ENCODE data around the gene SEMA4D.
A peak's percentile ranks its signal among the peaks of the same experiment; 100 is the strongest.

Gene SEMA4D

DNA sequence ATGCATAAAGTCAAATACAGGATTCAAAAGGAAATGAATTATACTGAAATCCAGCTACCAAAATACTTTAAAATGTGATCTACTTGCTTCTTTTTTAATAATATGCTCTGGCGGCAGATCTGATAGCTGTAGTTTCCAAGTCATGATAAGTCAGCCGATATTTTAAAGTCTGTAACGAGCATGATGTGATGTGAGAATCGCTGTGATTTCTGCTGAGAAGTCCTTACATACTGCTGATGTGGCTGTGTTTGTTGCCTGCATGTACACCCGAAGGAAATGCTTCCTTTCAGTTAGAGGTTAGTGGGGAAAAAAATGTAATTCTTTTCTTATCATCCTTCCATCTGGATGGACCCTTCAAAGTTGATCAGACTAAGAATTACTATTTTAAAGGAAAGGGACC, 4.8 kb upstream of the SEMA4D start:
- H2BK15ac ChIP-seq (ENCODE audit: low read length), result no peak overlapping the region

DNA sequence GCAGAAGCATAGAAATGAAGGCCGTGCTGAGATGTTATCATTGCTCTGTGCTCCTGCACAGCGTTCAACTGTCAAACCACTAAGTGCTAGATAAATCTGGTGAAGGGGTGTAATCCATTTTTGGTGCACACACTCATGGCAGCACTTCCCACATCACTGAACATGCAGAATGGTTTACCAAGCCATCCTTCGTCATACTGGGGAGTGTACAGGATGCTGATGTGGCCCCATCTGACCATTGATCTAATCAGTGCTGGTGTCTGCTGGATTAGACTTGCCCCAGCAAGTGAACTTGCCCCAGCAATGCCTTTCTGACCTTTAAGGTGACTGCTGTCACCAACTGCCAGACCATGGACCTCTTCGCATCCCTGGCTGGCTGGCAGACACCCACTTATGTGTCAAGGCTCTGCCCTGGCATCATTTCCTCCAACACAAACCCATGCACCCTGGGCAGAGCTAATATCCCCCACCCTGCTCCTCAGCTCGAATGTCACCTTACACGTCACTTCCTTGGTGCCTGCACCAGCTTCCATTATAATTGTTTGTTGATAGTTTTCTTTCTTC, 4.2 kb upstream of the SEMA4D start:
- no peak for DNase-seq (ENCODE audit: low spot score)
- no CpG with 5 or more reads among the region's 6 CpGs for WGBS, 2 donors (ENCODE audit: extremely low coverage in 2 of 2, insufficient read length in 2 of 2, insufficient replicate concordance in 1 of 2)
- no peak overlapping the region for H3K4ac ChIP-seq (ENCODE audit: low read length)
- H4K91ac ChIP-seq (ENCODE audit: low read depth, low read length, poor library complexity), result no peak overlapping the region
- no peak overlapping the region for H3K4me3 ChIP-seq (ENCODE audit: low read length in 2 of 2)
- no peak overlapping the region for H3K9ac ChIP-seq (ENCODE audit: low read depth, low read length, poor library complexity)
- no peak overlapping the region for H2BK120ac ChIP-seq (ENCODE audit: low read depth, low read length)
- H3K9me3 ChIP-seq (replicated peaks in 1 of 2; ENCODE audit: control insufficient read depth in 2 of 2, insufficient read depth in 1 of 2, low read depth in 1 of 2, low read length in 2 of 2), result no peaks in the 10 kb centered on the region
- H3K14ac ChIP-seq (ENCODE audit: low read length), result no peak overlapping the region
- H3K27ac ChIP-seq (replicated peaks; ENCODE audit: low read length), result no peak overlapping the region
- no peaks in the 10 kb centered on the region for H3K36me3 ChIP-seq (replicated peaks in 1 of 2; ENCODE audit: control insufficient read depth in 2 of 2, insufficient read depth in 2 of 2, low read length in 2 of 2)
- H3K23ac ChIP-seq (ENCODE audit: low read depth, low read length, poor library complexity), result no peak overlapping the region
- no peak overlapping the region for H2AK5ac ChIP-seq (ENCODE audit: low read depth, low read length)
- no peak overlapping the region for H2AFZ ChIP-seq (ENCODE audit: low read length)
- no peak overlapping the region for H2BK5ac ChIP-seq (ENCODE audit: low read length)
- no peaks in the 10 kb centered on the region for H3K79me1 ChIP-seq (ENCODE audit: low read depth, low read length)
- no peak overlapping the region for H3K4me2 ChIP-seq (ENCODE audit: insufficient read depth, low read length, poor library complexity, severe bottlenecking)
- H2BK15ac ChIP-seq (ENCODE audit: low read length), result no peak overlapping the region
- no peak overlapping the region for H2BK12ac ChIP-seq (ENCODE audit: low read length)
- peaks cover 0 to 51% (median 0%) of the 10 kb centered on the region in 3 experiments for H3K27me3 ChIP-seq (ENCODE audit: control insufficient read depth in 3 of 3, insufficient read depth in 3 of 3, low read depth in 1 of 3, low read length in 3 of 3)
- H4K8ac ChIP-seq (ENCODE audit: low read depth, low read length), result no peak overlapping the region
- peaks cover 9 to 10% of the 10 kb centered on the region in 2 donors for H3K4me1 ChIP-seq (ENCODE audit: control insufficient read depth in 2 of 2, insufficient read depth in 1 of 2, low read depth in 1 of 2, low read length in 2 of 2)
- no peak overlapping the region for H3K18ac ChIP-seq (ENCODE audit: low read length)

More for the DNA sequence above, 4.8 kb upstream of the SEMA4D start:
- no peak overlapping the region for H4K91ac ChIP-seq (ENCODE audit: low read depth, low read length, poor library complexity)
- no peak overlapping the region for H2BK12ac ChIP-seq (ENCODE audit: low read length)
- no peak overlapping the region for H2AFZ ChIP-seq (ENCODE audit: low read length)
- H3K27ac ChIP-seq (replicated peaks; ENCODE audit: low read length), result no peak overlapping the region
- no peak for DNase-seq (ENCODE audit: low spot score)
- H3K9ac ChIP-seq (ENCODE audit: low read depth, low read length, poor library complexity), result no peak overlapping the region
- no peak overlapping the region for H3K23ac ChIP-seq (ENCODE audit: low read depth, low read length, poor library complexity)
- no peaks in the 10 kb centered on the region for H3K79me1 ChIP-seq (ENCODE audit: low read depth, low read length)
- no peaks in the 10 kb centered on the region for H3K36me3 ChIP-seq (replicated peaks in 1 of 2; ENCODE audit: control insufficient read depth in 2 of 2, insufficient read depth in 2 of 2, low read length in 2 of 2)
- WGBS, 2 donors (ENCODE audit: extremely low coverage in 2 of 2, insufficient read length in 2 of 2, insufficient replicate concordance in 1 of 2), result no CpG with 5 or more reads among the region's 5 CpGs
- no peak overlapping the region for H3K18ac ChIP-seq (ENCODE audit: low read length)
- H3K27me3 ChIP-seq (ENCODE audit: control insufficient read depth in 3 of 3, insufficient read depth in 3 of 3, low read depth in 1 of 3, low read length in 3 of 3), result peaks cover 0 to 50% (median 0%) of the 10 kb centered on the region in 3 experiments
- H3K4me1 ChIP-seq (ENCODE audit: control insufficient read depth in 2 of 2, insufficient read depth in 1 of 2, low read depth in 1 of 2, low read length in 2 of 2), result peaks cover 8 to 10% of the 10 kb centered on the region in 2 donors
- H3K14ac ChIP-seq (ENCODE audit: low read length), result no peak overlapping the region
- H3K4me3 ChIP-seq (ENCODE audit: low read length in 2 of 2), result no peak overlapping the region
- H3K9me3 ChIP-seq (replicated peaks in 1 of 2; ENCODE audit: control insufficient read depth in 2 of 2, insufficient read depth in 1 of 2, low read depth in 1 of 2, low read length in 2 of 2), result no peaks in the 10 kb centered on the region
- H3K4ac ChIP-seq (ENCODE audit: low read length), result no peak overlapping the region
- no peak overlapping the region for H2BK5ac ChIP-seq (ENCODE audit: low read length)
- no peak overlapping the region for H3K4me2 ChIP-seq (ENCODE audit: insufficient read depth, low read length, poor library complexity, severe bottlenecking)
- no peak overlapping the region for H2AK5ac ChIP-seq (ENCODE audit: low read depth, low read length)
- H2BK120ac ChIP-seq (ENCODE audit: low read depth, low read length), result no peak overlapping the region
- no peak overlapping the region for H4K8ac ChIP-seq (ENCODE audit: low read depth, low read length)

DNA sequence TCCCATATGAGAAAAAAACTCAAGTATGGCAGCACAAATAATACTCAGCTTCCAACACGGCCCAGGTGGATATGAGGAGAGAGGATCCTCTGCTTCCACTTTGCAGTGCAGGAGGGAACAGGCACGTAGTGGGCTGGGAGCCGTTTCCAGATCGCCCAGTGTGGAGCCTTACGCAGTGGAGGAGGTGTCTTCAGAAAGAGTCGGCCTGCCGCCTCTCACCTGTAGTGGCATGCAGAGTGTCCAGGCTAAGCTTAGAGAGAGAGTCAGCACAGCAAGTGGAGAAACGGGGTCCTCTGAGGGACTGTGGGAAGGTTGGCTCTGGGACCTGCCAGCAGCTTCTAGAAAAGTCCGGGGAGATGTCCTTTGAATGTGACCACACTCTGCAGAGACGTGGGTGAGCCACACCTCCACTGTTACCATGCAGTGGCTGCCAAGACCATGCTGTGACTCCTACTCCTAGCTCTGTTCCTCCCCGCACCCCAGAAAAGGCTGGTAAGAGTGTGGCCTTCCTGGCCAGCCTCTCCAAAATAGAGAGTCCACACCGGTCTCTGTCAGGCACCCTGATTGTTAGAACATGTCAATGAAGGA, 3.5 kb upstream of the SEMA4D start:
- H3K14ac ChIP-seq (ENCODE audit: low read length), result no peak overlapping the region
- H2BK120ac ChIP-seq (ENCODE audit: low read depth, low read length), result no peak overlapping the region
- H3K23ac ChIP-seq (ENCODE audit: low read depth, low read length, poor library complexity), result no peak overlapping the region
- H3K27me3 ChIP-seq (ENCODE audit: control insufficient read depth in 3 of 3, insufficient read depth in 3 of 3, low read depth in 1 of 3, low read length in 3 of 3), result peaks cover 0 to 58% (median 0%) of the 10 kb centered on the region in 3 experiments
- H3K4me3 ChIP-seq (ENCODE audit: low read length in 2 of 2), result no peak overlapping the region
- H3K9me3 ChIP-seq (replicated peaks in 1 of 2; ENCODE audit: control insufficient read depth in 2 of 2, insufficient read depth in 1 of 2, low read depth in 1 of 2, low read length in 2 of 2), result no peaks in the 10 kb centered on the region
- H2BK12ac ChIP-seq (ENCODE audit: low read length), result peak overlapping the region; percentile 5
- peaks cover 14 to 16% of the 10 kb centered on the region in 2 donors for H3K4me1 ChIP-seq (ENCODE audit: control insufficient read depth in 2 of 2, insufficient read depth in 1 of 2, low read depth in 1 of 2, low read length in 2 of 2)
- no peak overlapping the region for H2AFZ ChIP-seq (ENCODE audit: low read length)
- WGBS, 2 donors (ENCODE audit: extremely low coverage in 2 of 2, insufficient read length in 2 of 2, insufficient replicate concordance in 1 of 2), result no CpG with 5 or more reads among the region's 12 CpGs
- no peak for DNase-seq (ENCODE audit: low spot score)
- H3K4ac ChIP-seq (ENCODE audit: low read length), result no peak overlapping the region
- no peak overlapping the region for H2BK5ac ChIP-seq (ENCODE audit: low read length)
- no peak overlapping the region for H3K4me2 ChIP-seq (ENCODE audit: insufficient read depth, low read length, poor library complexity, severe bottlenecking)
- H3K9ac ChIP-seq (ENCODE audit: low read depth, low read length, poor library complexity), result no peak overlapping the region
- H2BK15ac ChIP-seq (ENCODE audit: low read length), result no peak overlapping the region
- no peak overlapping the region for H4K91ac ChIP-seq (ENCODE audit: low read depth, low read length, poor library complexity)
- H2AK5ac ChIP-seq (ENCODE audit: low read depth, low read length), result no peak overlapping the region
- H3K36me3 ChIP-seq (replicated peaks in 1 of 2; ENCODE audit: control insufficient read depth in 2 of 2, insufficient read depth in 2 of 2, low read length in 2 of 2), result no peaks in the 10 kb centered on the region
- H3K79me1 ChIP-seq (ENCODE audit: low read depth, low read length), result peaks cover under 1% of the 10 kb centered on the region
- H3K27ac ChIP-seq (replicated peaks; ENCODE audit: low read length), result no peak overlapping the region
- no peak overlapping the region for H4K8ac ChIP-seq (ENCODE audit: low read depth, low read length)
- H3K18ac ChIP-seq (ENCODE audit: low read length), result peak overlapping the region; percentile 41

DNA sequence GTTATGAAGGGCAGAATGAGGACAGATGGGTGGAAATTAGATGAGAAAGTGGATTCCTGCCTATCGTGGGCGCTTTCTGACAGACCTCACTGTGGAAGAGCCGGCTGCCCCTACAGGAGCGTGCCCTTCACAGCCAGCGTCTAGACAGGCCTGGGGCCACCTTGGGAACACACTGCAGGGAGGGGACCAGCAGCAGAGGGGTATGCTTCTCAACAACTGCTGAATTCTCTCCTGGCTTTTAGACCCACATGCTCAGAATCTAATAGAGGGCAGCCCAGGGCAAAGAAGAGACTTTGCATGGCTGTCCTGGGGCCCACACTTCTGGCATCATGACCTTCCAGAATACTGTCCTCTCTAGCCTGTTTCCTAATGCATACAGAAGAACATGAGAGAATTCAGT, 2.1 kb upstream of the SEMA4D start:
- whole genome bisulfite sequencing, 2 donors (ENCODE audit: extremely low coverage in 2 of 2, insufficient read length in 2 of 2, insufficient replicate concordance in 1 of 2), result no CpG with 5 or more reads among the region's 5 CpGs
- H4K8ac ChIP-seq (ENCODE audit: low read depth, low read length), result no peak overlapping the region
- H2AK5ac ChIP-seq (ENCODE audit: low read depth, low read length), result no peak overlapping the region
- no peak overlapping the region for H4K91ac ChIP-seq (ENCODE audit: low read depth, low read length, poor library complexity)
- no peak overlapping the region for H2BK15ac ChIP-seq (ENCODE audit: low read length)
- H3K27ac ChIP-seq (replicated peaks; ENCODE audit: low read length), result no peak overlapping the region
- peaks cover 0 to 66% (median 0%) of the 10 kb centered on the region in 3 experiments for H3K27me3 ChIP-seq (ENCODE audit: control insufficient read depth in 3 of 3, insufficient read depth in 3 of 3, low read depth in 1 of 3, low read length in 3 of 3)
- peaks cover 7 to 21% of the 10 kb centered on the region in 2 donors for H3K4me1 ChIP-seq (ENCODE audit: control insufficient read depth in 2 of 2, insufficient read depth in 1 of 2, low read depth in 1 of 2, low read length in 2 of 2)
- no peak overlapping the region for H3K18ac ChIP-seq (ENCODE audit: low read length)
- H3K36me3 ChIP-seq (replicated peaks in 1 of 2; ENCODE audit: control insufficient read depth in 2 of 2, insufficient read depth in 2 of 2, low read length in 2 of 2), result no peaks in the 10 kb centered on the region
- no peaks in the 10 kb centered on the region for H3K9me3 ChIP-seq (replicated peaks in 1 of 2; ENCODE audit: control insufficient read depth in 2 of 2, insufficient read depth in 1 of 2, low read depth in 1 of 2, low read length in 2 of 2)
- no peak overlapping the region for H2BK120ac ChIP-seq (ENCODE audit: low read depth, low read length)
- H3K9ac ChIP-seq (ENCODE audit: low read depth, low read length, poor library complexity), result no peak overlapping the region
- H2BK12ac ChIP-seq (ENCODE audit: low read length), result no peak overlapping the region
- H3K4me2 ChIP-seq (ENCODE audit: insufficient read depth, low read length, poor library complexity, severe bottlenecking), result no peak overlapping the region
- H3K4me3 ChIP-seq (ENCODE audit: low read length in 2 of 2), result no peak overlapping the region
- no peak overlapping the region for H2AFZ ChIP-seq (ENCODE audit: low read length)
- H3K4ac ChIP-seq (ENCODE audit: low read length), result no peak overlapping the region
- H3K79me1 ChIP-seq (ENCODE audit: low read depth, low read length), result peaks cover 7% of the 10 kb centered on the region
- H3K14ac ChIP-seq (ENCODE audit: low read length), result no peak overlapping the region
- H2BK5ac ChIP-seq (ENCODE audit: low read length), result no peak overlapping the region
- no peak overlapping the region for H3K23ac ChIP-seq (ENCODE audit: low read depth, low read length, poor library complexity)
- DNase-seq (ENCODE audit: low spot score), result no peak

Data from neuronal stem cell (in vitro differentiated cells).